Kidney (tissue), 14 donors: ENCODE measurements around the gene TENM4. TPM values are rescaled to one million over a fixed set of nuclear protein-coding genes. Genes with fewer than 3 reads are reported as not detected.

Experiments used
- DNase-seq, 5 donors: peaks; one replicate each; pipeline ENCODE4 v3.0.0-alpha.2; 2013 to 2020
- FAIRE-seq: peaks from 2 replicates; lab custom pipeline; 2012; peaks lifted over from hg19 to GRCh38; lab: Jason Lieb, UNC
- H3K27ac ChIP-seq, 2 donors: one replicate each; pipeline ENCODE4 v1.7.0; 2013; ENCODE audit warnings: low read depth in 2 of 2, low read length in 2 of 2, inconsistent platforms in 1 of 2
- H3K27me3 ChIP-seq: one replicate; pipeline ENCODE4 v1.7.1; 2013; ENCODE audit warnings: low read length, inconsistent platforms; ENCODE audit not compliant: control insufficient read depth, insufficient read depth
- H3K36me3 ChIP-seq, 3 donors: one replicate each; pipeline versions ENCODE4 v1.7.0 to v1.7.1; 2013; ENCODE audit warnings: low read length in 3 of 3, control low read depth in 1 of 3, inconsistent platforms in 1 of 3; ENCODE audit not compliant: insufficient read depth in 3 of 3, control insufficient read depth in 2 of 3
- H3K4me1 ChIP-seq, 3 donors: one replicate each; pipeline versions ENCODE4 v1.7.0 to v1.7.1; 2013; ENCODE audit warnings: low read length in 3 of 3, inconsistent platforms in 1 of 3, low read depth in 1 of 3; ENCODE audit not compliant: control insufficient read depth in 2 of 3, insufficient read depth in 2 of 3
- H3K4me3 ChIP-seq, 3 donors: one replicate each; pipeline versions ENCODE4 v1.7.0 to v1.8.1; 2013; ENCODE audit warnings: low read length in 3 of 3, control low read depth in 1 of 3, inconsistent platforms in 1 of 3
- H3K9ac ChIP-seq, 3 donors: one replicate each; pipeline versions ENCODE4 v1.7.0 to v1.7.1; 2013; ENCODE audit warnings: low read length in 3 of 3, control low read depth in 1 of 3, inconsistent platforms in 1 of 3
- H3K9me3 ChIP-seq, 3 donors: one replicate each; pipeline versions ENCODE4 v1.7.0 to v1.7.1; 2013; ENCODE audit warnings: low read length in 3 of 3, control low read depth in 1 of 3, inconsistent platforms in 1 of 3; ENCODE audit not compliant: control insufficient read depth in 2 of 3, insufficient read depth in 1 of 3
- CTCF ChIP-seq: IDR thresholded peaks from 3 replicates; pipeline ENCODE4 v1.5.1; 2012; ENCODE audit warnings: mild to moderate bottlenecking, moderate library complexity, borderline replicate concordance; ENCODE audit not compliant: insufficient read depth; ENCODE audit errors: extremely low read depth
- intact Hi-C: fragments of 100-400 bp; cut with DNase I; formaldehyde crosslinking; loops from one replicate; pipeline ENCODE4 v1.11.1; 2022
- polyA plus RNA-seq: library from polyadenylated mRNA; stranded (reverse); fragments of 350-450 nt; fragmentation: Illumina TruSeq; extraction: RNeasy Lipid Tissue Mini Kit (QIAGEN cat#74804); gene quantifications from one replicate; pipeline ENCODE4 v1.2.3, GENCODE V29; 2014; ENCODE audit warnings: low read depth, low replicate concordance; ENCODE audit not compliant: insufficient read depth
- total RNA-seq: library from RNA; stranded (reverse); fragmentation: NEBNext Ultra II Directional; extraction: Animal tissue kit (Norgen Biotek cat#: 25700); gene quantifications from one replicate; pipeline ENCODE4 v1.2.1, GENCODE V29; 2021
- donor health status: control.
- donor health status: control.
- donor health status: control.
- donor health status: control.
- donor health status: control.
- donor health status: DM: yes; HTN: yes; CAD: no.
- donor health status: Normal renal cell carcinoma (clear cell type).

The TENM4 gene
- total and polyA plus RNA-seq, 2 donors from 2014 or later: 0.34 to 31.0 TPM

DNA sequence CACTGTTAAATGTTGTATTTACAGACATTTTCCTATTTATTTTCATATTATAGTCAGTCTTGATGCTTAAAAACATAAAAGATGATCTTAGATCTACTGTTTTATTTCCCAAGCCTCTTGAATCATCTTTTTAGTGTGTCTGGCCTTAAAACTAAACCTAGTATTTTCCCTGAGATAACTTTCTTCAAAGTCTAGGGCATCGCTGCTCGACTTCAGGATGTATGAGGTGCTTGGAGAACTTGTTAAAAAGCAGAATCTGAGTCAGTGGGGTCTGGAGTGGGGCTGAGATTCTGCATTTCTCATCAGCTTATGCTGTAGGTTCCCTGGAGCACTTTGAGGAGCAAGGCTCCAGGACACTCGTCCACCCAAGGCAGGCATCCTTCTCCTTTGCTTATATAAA lies 404.9 kb downstream of the TENM4 start:
- Histone ChIP-seq H3K27ac (no peak overlapping the region), H3K4me3 (no peak overlapping the region), H3K27me3 (no peaks in the 10 kb centered on the region), H3K9me3 (no peaks in the 10 kb centered on the region), H3K4me1 (no peaks in the 10 kb centered on the region), H3K9ac (no peak overlapping the region), H3K36me3 (no peaks in the 10 kb centered on the region)
- intact Hi-C loops: no loop called here
- no peak for DNase-seq
- TF ChIP-seq CTCF: no peak
- FAIRE-seq: no peak

DNA sequence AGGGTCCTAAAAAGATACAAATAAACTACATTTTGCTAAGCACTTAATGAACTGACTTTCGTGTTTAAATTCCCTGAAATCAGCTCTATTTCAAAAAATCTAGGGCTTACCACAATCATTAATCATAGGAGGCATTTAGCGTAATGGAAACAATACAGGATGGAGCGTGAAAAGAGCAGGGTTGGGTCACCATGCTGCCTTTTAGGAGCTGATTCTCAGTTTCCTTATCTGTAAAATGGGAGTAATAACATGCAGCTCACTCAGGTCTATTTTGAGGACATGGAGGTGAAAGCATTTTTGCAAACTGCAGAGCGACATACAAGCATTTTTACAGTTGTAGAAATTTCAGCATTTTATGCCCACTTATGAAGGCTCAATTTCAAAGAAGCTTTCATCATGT lies 407.0 kb downstream of the TENM4 start:
- no peaks in the 10 kb centered on the region for H3K27me3 ChIP-seq
- no peaks in the 10 kb centered on the region for H3K4me1 ChIP-seq
- DNase-seq: no peak
- no peak for TF ChIP-seq CTCF
- H3K9me3 ChIP-seq: no peaks in the 10 kb centered on the region
- no peak for FAIRE-seq
- no peak overlapping the region for H3K4me3 ChIP-seq
- no peak overlapping the region for H3K27ac ChIP-seq
- intact Hi-C loops: no loop called here
- H3K36me3 ChIP-seq: no peaks in the 10 kb centered on the region
- H3K9ac ChIP-seq: no peak overlapping the region

- TF ChIP-seq CTCF: no peak
- H3K4me1 ChIP-seq: peaks cover 0 to 6% (median 0%) of the 10 kb centered on the region in 3 donors
- FAIRE-seq (no peak), DNase-seq (peak in 4 of 5 donors; percentile 64 to 91 (median 77))
- no peak overlapping the region for H3K9ac ChIP-seq
- H3K27me3 ChIP-seq: no peaks in the 10 kb centered on the region
- intact Hi-C loops: no loop called here
- no peak overlapping the region for H3K27ac ChIP-seq
- H3K9me3 ChIP-seq: no peaks in the 10 kb centered on the region
- H3K4me3 ChIP-seq: no peak overlapping the region
- H3K36me3 ChIP-seq: no peaks in the 10 kb centered on the region
Measured at GRCh38 chr11:79030448-79030847, 410.4 kb downstream of the TENM4 start.

GRCh38 chr11:79028225-79028624 lies 412.6 kb downstream of the TENM4 start:
- H3K9ac ChIP-seq: no peak overlapping the region
- H3K9me3 ChIP-seq: no peaks in the 10 kb centered on the region
- H3K27me3 ChIP-seq: no peaks in the 10 kb centered on the region
- H3K4me1 ChIP-seq: peaks cover 0 to 7% (median 0%) of the 10 kb centered on the region in 3 donors
- intact Hi-C loops: no loop called here
- no peaks in the 10 kb centered on the region for H3K36me3 ChIP-seq
- TF ChIP-seq CTCF: no peak
- no peak for FAIRE-seq
- H3K4me3 ChIP-seq: no peak overlapping the region
- H3K27ac ChIP-seq: no peak overlapping the region
- no peak for DNase-seq
